ENCODE results near the gene HSD17B10.
A peak's percentile ranks its signal among the peaks of the same experiment; 100 is the strongest.
"Not testable (repeated sequence)": the region's sequence is repeated elsewhere in the genome, so short reads cannot be mapped to it uniquely, and the experiment has no call there.

Gene HSD17B10

DNA sequence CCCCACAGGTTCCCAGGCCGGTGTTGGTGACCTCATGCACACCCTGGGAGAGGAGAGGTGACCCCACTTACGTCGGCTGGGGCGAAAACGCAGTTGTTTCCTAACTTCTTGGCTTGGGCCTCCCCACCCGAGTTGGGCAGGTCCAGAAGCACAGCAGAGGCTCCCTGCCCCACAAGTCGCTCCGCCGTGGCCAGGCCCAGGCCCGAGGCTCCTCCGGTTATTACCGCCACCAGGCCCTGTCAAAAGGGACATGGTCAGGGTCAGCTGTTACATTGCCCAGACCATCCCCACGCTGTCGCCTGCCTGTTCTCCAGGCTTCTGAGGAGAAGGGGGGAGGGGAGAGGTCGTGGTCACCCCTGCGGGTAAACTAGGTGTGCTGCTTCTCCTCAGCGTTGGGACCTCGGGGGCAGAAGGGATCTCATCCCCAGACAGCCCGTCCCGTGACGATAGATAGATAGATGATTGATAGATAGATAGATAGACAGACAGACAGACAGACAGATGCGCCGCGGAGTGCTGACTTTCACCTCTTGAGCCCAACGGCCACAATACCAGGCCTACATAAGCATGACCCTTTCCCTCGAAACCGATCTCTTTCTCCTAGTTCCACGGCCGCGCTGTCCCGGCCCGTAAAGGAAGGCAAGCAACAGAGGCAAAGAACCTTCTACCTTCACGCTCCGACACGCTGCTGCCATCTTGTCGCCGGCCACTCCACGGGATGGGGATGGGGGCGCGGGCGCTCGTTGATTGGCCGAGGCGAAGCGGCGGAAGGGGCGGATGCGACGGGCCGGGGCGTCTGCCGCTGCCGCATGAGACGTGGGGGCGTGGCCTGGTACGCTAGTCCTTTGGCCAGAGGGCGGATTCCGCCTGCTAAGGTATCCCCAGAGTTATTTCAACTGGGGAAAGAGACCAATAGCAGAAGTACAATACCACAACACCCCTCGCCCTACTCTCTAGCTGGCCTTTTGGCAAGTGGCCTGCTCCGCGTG is at the start of gene HSD17B10:
Gene HSD17B10 (minus strand): TSS at position 720 of the 989 bp plus-strand sequence. CDS start 25 bp downstream, at position 695.
- DNase-seq (ENCODE audit: low read depth) = peak; percentile 95
- H3K9me3 ChIP-seq (ENCODE audit: control insufficient read depth, low read length) = no peaks in the 10 kb centered on the region
- H3K4me1 ChIP-seq (ENCODE audit: control insufficient read depth, insufficient read depth, low read length) = peaks cover 10% of the 10 kb centered on the region

GRCh38 chrX:53483416-53483815 is 49.2 kb upstream of the HSD17B10 start:
- H3K9ac ChIP-seq (ENCODE audit: low read length) = no peak overlapping the region
- no peak for DNase-seq (ENCODE audit: low read depth)
- H3K4me1 ChIP-seq (ENCODE audit: control insufficient read depth, insufficient read depth, low read length) = no peaks in the 10 kb centered on the region
- H3K36me3 ChIP-seq (ENCODE audit: control insufficient read depth, insufficient read depth, low read length, severe bottlenecking) = no peaks in the 10 kb centered on the region
- H3K4me3 ChIP-seq (ENCODE audit: low read length) = no peak overlapping the region
- H3K9me3 ChIP-seq (ENCODE audit: control insufficient read depth, low read length) = no peaks in the 10 kb centered on the region
- H3K27me3 ChIP-seq (replicated peaks; ENCODE audit: control insufficient read depth, insufficient read depth, low read length) = peaks cover 38% of the 10 kb centered on the region

More for the DNA sequence above, at the start of gene HSD17B10:
- Histone ChIP-seq H3K36me3 (ENCODE audit: control insufficient read depth, insufficient read depth, low read length, severe bottlenecking) (peaks cover 26% of the 10 kb centered on the region), H3K27me3 (replicated peaks; ENCODE audit: control insufficient read depth, insufficient read depth, low read length) (peaks cover 17% of the 10 kb centered on the region), H3K4me3 (ENCODE audit: low read length) (peak within 1 kb of the TSS; percentile 87), H3K9ac (ENCODE audit: low read length) (peak within 1 kb of the TSS; percentile 93)

GRCh38 chrX:53481816-53482465 is 47.8 kb upstream of the HSD17B10 start:
- Histone ChIP-seq H3K27me3 (replicated peaks; ENCODE audit: control insufficient read depth, insufficient read depth, low read length) (peaks cover 28% of the 10 kb centered on the region), H3K9ac (ENCODE audit: low read length) (no peak overlapping the region), H3K9me3 (ENCODE audit: control insufficient read depth, low read length) (no peaks in the 10 kb centered on the region), H3K4me3 (ENCODE audit: low read length) (no peak overlapping the region), H3K4me1 (ENCODE audit: control insufficient read depth, insufficient read depth, low read length) (no peaks in the 10 kb centered on the region), H3K36me3 (ENCODE audit: control insufficient read depth, insufficient read depth, low read length, severe bottlenecking) (no peaks in the 10 kb centered on the region)
- DNase-seq (ENCODE audit: low read depth) = peak; percentile 79

DNA sequence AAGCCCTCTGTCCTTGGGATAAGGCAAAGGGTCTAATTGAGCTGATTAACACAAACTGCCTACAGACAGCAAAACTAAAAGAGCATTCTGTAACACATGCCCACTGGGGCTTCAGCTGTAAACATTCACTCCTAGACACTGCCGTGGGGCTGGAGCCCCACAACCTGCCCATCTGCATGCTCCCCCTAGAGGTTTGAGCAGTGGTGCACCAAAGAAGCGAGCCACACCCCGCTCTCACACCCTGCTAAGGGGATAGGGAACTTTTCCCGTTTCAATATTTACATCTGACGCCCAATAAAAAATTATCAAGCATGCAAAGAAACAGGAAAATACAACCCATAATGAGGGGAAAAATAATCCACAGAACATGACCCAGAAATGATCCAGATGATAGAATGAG is 46.9 kb upstream of the HSD17B10 start:
- Histone ChIP-seq H3K9me3 (ENCODE audit: control insufficient read depth, low read length) (no peaks in the 10 kb centered on the region), H3K4me1 (ENCODE audit: control insufficient read depth, insufficient read depth, low read length) (peaks cover 4% of the 10 kb centered on the region), H3K27me3 (replicated peaks; ENCODE audit: control insufficient read depth, insufficient read depth, low read length) (peaks cover 28% of the 10 kb centered on the region), H3K36me3 (ENCODE audit: control insufficient read depth, insufficient read depth, low read length, severe bottlenecking) (no peaks in the 10 kb centered on the region), H3K4me3 (ENCODE audit: low read length) (no peak overlapping the region), H3K9ac (ENCODE audit: low read length) (no peak overlapping the region)
- DNase-seq (ENCODE audit: low read depth) = peak; percentile 10

GRCh38 chrX:53479301-53479700 is 45.1 kb upstream of the HSD17B10 start:
- DNase-seq (ENCODE audit: low read depth) = no peak
- Histone ChIP-seq H3K9me3 (ENCODE audit: control insufficient read depth, low read length) (no peaks in the 10 kb centered on the region), H3K36me3 (ENCODE audit: control insufficient read depth, insufficient read depth, low read length, severe bottlenecking) (no peaks in the 10 kb centered on the region), H3K4me1 (ENCODE audit: control insufficient read depth, insufficient read depth, low read length) (peaks cover 4% of the 10 kb centered on the region), H3K27me3 (replicated peaks; ENCODE audit: control insufficient read depth, insufficient read depth, low read length) (peaks cover 29% of the 10 kb centered on the region), H3K9ac (ENCODE audit: low read length) (no peak overlapping the region), H3K4me3 (ENCODE audit: low read length) (no peak overlapping the region)

DNA sequence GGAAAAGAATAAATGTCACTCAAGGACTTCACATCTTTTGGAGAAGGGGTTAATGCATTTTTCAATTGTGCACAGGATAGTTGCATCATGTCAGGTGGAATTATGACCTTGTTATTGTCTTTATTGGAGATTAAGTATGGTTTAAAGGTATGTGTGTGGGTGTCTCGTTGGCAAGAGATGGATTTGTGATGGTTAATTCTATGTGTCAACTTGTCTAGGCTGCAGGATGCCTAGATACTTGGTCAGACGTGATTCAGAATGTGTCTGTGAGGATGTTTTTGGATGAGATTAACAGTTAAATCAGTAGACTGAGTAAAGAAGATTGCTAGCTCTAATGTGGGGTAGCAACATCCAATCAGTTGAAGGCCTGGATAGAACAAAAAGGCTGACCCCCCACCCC is 42.2 kb upstream of the HSD17B10 start:
- peaks cover 34% of the 10 kb centered on the region for H3K27me3 ChIP-seq (replicated peaks; ENCODE audit: control insufficient read depth, insufficient read depth, low read length)
- peak; percentile 13 for DNase-seq (ENCODE audit: low read depth)
- H3K9ac ChIP-seq (ENCODE audit: low read length) = no peak overlapping the region
- peaks cover 4% of the 10 kb centered on the region for H3K4me1 ChIP-seq (ENCODE audit: control insufficient read depth, insufficient read depth, low read length)
- H3K9me3 ChIP-seq (ENCODE audit: control insufficient read depth, low read length) = no peaks in the 10 kb centered on the region
- no peak overlapping the region for H3K4me3 ChIP-seq (ENCODE audit: low read length)
- no peaks in the 10 kb centered on the region for H3K36me3 ChIP-seq (ENCODE audit: control insufficient read depth, insufficient read depth, low read length, severe bottlenecking)

DNA sequence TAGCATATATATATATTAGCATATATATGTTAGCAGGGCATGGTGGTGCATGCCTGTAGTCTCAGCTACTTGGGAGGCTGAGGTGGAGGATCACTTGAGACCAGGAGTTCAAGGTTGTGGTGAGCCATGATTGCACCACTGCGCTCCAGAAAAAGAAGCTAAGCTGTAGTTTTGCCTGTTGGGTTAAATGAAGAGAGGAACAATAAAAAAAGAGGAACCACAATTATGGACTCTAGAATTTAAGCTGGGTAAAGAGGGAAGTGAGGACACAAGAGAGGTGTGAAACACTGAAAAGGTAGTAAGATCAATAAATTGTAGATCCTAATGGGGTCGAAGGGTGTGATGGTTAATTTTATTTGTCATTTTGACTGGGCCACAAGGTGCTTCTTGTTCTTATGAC is 40.5 kb upstream of the HSD17B10 start:
- Histone ChIP-seq H3K4me1 (ENCODE audit: control insufficient read depth, insufficient read depth, low read length) (peaks cover 4% of the 10 kb centered on the region), H3K4me3 (ENCODE audit: low read length) (no peak overlapping the region), H3K27me3 (replicated peaks; ENCODE audit: control insufficient read depth, insufficient read depth, low read length) (peaks cover 23% of the 10 kb centered on the region), H3K36me3 (ENCODE audit: control insufficient read depth, insufficient read depth, low read length, severe bottlenecking) (no peaks in the 10 kb centered on the region), H3K9me3 (ENCODE audit: control insufficient read depth, low read length) (peaks cover 4% of the 10 kb centered on the region), H3K9ac (ENCODE audit: low read length) (no peak overlapping the region)
- DNase-seq (ENCODE audit: low read depth) = no peak

GRCh38 chrX:53471346-53471745 is 37.2 kb upstream of the HSD17B10 start:
- no peak for DNase-seq (ENCODE audit: low read depth)
- H3K4me1 ChIP-seq (ENCODE audit: control insufficient read depth, insufficient read depth, low read length) = peaks cover 3% of the 10 kb centered on the region
- H3K27me3 ChIP-seq (replicated peaks; ENCODE audit: control insufficient read depth, insufficient read depth, low read length) = peaks cover 21% of the 10 kb centered on the region
- H3K36me3 ChIP-seq (ENCODE audit: control insufficient read depth, insufficient read depth, low read length, severe bottlenecking) = no peaks in the 10 kb centered on the region
- H3K4me3 ChIP-seq (ENCODE audit: low read length) = no peak overlapping the region
- H3K9me3 ChIP-seq (ENCODE audit: control insufficient read depth, low read length) = peaks cover 8% of the 10 kb centered on the region
- H3K9ac ChIP-seq (ENCODE audit: low read length) = no peak overlapping the region

DNA sequence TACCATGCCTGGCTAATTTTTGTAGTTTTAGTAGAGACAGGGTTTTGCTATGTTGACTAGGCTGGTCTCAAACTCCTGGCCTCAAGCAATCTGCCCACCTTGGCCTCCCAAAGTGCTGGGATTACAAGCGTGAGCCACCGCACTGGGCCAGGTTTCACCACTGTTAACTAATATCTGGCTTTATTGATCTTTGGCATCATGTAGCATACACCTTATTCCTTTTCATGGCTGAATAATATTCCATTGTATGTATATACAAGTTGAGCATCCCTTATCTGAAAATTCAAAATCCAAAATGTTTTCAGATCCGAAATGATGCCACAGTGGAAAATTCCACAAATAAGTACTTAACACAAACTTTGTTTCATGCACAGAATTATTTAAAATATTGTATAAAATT is 34.5 kb upstream of the HSD17B10 start:
- H3K9me3 ChIP-seq (ENCODE audit: control insufficient read depth, low read length); H3K4me1 ChIP-seq (ENCODE audit: control insufficient read depth, insufficient read depth, low read length); H3K4me3 ChIP-seq (ENCODE audit: low read length); H3K36me3 ChIP-seq (ENCODE audit: control insufficient read depth, insufficient read depth, low read length, severe bottlenecking); DNase-seq (ENCODE audit: low read depth); H3K9ac ChIP-seq (ENCODE audit: low read length): not testable (repeated sequence)
- peaks cover 24% of the 10 kb centered on the region for H3K27me3 ChIP-seq (replicated peaks; ENCODE audit: control insufficient read depth, insufficient read depth, low read length)

- Histone ChIP-seq H3K36me3 (ENCODE audit: control insufficient read depth, insufficient read depth, low read length, severe bottlenecking) (no peaks in the 10 kb centered on the region), H3K9me3 (ENCODE audit: control insufficient read depth, low read length) (no peaks in the 10 kb centered on the region), H3K27me3 (replicated peaks; ENCODE audit: control insufficient read depth, insufficient read depth, low read length) (no peaks in the 10 kb centered on the region), H3K4me1 (ENCODE audit: control insufficient read depth, insufficient read depth, low read length) (peaks cover 2% of the 10 kb centered on the region), H3K9ac (ENCODE audit: low read length) (no peak overlapping the region), H3K4me3 (ENCODE audit: low read length) (no peak overlapping the region)
- no peak for DNase-seq (ENCODE audit: low read depth)
Measured at GRCh38 chrX:53458082-53458481, 23.9 kb upstream of the HSD17B10 start.

DNA sequence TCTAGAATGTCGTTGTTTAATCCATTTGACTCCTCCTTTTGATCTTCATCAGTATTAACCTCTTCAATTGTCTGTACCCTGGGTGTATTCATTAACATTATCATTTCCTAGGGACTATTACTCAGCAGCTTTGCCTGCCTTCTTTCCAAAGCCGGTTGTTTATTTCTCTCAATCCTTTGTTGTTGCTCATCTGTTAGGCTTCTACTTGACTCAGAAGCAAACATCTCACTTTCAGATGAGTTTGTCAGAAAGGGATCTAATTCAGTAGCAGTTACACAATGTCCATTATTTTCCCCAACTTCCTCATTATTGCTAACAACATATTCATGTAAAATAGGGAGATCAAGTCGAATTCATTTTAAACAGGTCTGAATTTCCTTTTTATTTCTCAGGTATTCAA is 22.1 kb upstream of the HSD17B10 start:
- H3K9me3 ChIP-seq (ENCODE audit: control insufficient read depth, low read length) = no peaks in the 10 kb centered on the region
- peaks cover 2% of the 10 kb centered on the region for H3K4me1 ChIP-seq (ENCODE audit: control insufficient read depth, insufficient read depth, low read length)
- no peaks in the 10 kb centered on the region for H3K36me3 ChIP-seq (ENCODE audit: control insufficient read depth, insufficient read depth, low read length, severe bottlenecking)
- no peaks in the 10 kb centered on the region for H3K27me3 ChIP-seq (replicated peaks; ENCODE audit: control insufficient read depth, insufficient read depth, low read length)
- peak; percentile 65 for DNase-seq (ENCODE audit: low read depth)
- H3K4me3 ChIP-seq (ENCODE audit: low read length) = no peak overlapping the region
- H3K9ac ChIP-seq (ENCODE audit: low read length) = no peak overlapping the region
